Urinary bladder (tissue), 4 donors: Measurements from ENCODE around the gene GPX8. TPM values are rescaled to one million over a fixed set of nuclear protein-coding genes. Genes with fewer than 3 reads are reported as not detected.
A peak's percentile ranks its signal among the peaks of the same experiment; 100 is the strongest.

Experiments used
- DNase-seq: peaks from one replicate; pipeline ENCODE4 v3.0.0-alpha.2; 2015; ENCODE audit errors: extremely low spot score
- H3K27ac ChIP-seq: one replicate; pipeline ENCODE4 v1.5.1; 2013; ENCODE audit warnings: low read depth, mild to moderate bottlenecking, moderate library complexity
- H3K36me3 ChIP-seq: one replicate; pipeline ENCODE4 v1.6.1; 2013; ENCODE audit warnings: mild to moderate bottlenecking, moderate library complexity; ENCODE audit not compliant: insufficient read depth
- H3K4me1 ChIP-seq: one replicate; pipeline ENCODE4 v1.6.1; 2013; ENCODE audit warnings: mild to moderate bottlenecking, moderate library complexity; ENCODE audit not compliant: insufficient read depth
- H3K4me3 ChIP-seq: one replicate; pipeline ENCODE4 v1.5.1; 2013; ENCODE audit warnings: low read depth, low read length
- WGBS: extraction: QIAGEN DNeasy Blood & Tissue Kit; methylation state at CpG from one replicate; pipeline ENCODE4 v1.1.7; 2013; 5-methylcytosine and 5-hydroxymethylcytosine counted together
- polyA plus RNA-seq: library from polyadenylated mRNA; stranded (reverse); fragments of 200-250 nt; gene quantifications from one replicate; pipeline ENCODE4 v1.2.3, GENCODE V29; 2013
- total RNA-seq: library from RNA; depleted of rRNA; stranded (reverse); fragments of >200 nt; gene quantifications from one replicate; pipeline ENCODE4 v1.2.3, GENCODE V29; 2014
- donor health status: healthy with polysubstance abuse.
- donor health status: healthy.

The GPX8 gene, protein sequence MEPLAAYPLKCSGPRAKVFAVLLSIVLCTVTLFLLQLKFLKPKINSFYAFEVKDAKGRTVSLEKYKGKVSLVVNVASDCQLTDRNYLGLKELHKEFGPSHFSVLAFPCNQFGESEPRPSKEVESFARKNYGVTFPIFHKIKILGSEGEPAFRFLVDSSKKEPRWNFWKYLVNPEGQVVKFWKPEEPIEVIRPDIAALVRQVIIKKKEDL
- total RNA-seq (120 TPM), polyA plus RNA-seq (20.5 TPM)

DNA sequence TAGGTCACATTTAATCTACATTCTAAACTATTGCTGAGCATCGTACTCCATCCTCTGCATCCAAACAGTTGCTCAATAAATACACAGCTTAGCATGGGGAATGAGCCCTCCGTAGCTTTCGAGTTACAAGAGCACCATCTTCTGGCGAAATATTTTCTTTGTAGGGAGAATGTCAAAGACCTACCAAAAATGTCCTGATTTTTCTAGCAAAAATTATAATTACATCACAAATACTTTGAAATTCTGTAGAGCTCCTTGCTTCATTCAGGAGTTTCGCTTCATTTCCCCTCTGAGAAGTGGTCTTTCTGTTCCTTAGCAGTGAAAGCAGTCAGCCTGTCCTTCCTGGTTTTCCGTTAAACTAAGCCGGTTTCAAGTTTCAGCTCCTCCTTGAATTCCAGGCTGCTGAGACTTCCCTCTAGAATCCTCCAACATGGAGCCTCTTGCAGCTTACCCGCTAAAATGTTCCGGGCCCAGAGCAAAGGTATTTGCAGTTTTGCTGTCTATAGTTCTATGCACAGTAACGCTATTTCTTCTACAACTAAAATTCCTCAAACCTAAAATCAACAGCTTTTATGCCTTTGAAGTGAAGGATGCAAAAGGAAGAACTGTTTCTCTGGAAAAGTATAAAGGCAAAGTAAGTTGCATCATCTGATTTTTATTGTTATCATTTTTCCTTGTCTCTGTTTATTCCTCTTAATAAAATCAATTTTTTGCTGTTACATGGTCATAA is at the start of gene GPX8:
Gene GPX8 (plus strand): TSS at position 409 of the 730 bp plus-strand sequence. CDS start 22 bp downstream, at position 431.
- WGBS: 3% methylated on average over 10 of the region's 10 CpGs
- Histone ChIP-seq H3K27ac (no peak within 1 kb of the TSS), H3K4me1 (no peaks in the 10 kb centered on the region), H3K4me3 (peak within 1 kb of the TSS; percentile 40), H3K36me3 (no peaks in the 10 kb centered on the region)
- peak; percentile 80 for DNase-seq

DNA sequence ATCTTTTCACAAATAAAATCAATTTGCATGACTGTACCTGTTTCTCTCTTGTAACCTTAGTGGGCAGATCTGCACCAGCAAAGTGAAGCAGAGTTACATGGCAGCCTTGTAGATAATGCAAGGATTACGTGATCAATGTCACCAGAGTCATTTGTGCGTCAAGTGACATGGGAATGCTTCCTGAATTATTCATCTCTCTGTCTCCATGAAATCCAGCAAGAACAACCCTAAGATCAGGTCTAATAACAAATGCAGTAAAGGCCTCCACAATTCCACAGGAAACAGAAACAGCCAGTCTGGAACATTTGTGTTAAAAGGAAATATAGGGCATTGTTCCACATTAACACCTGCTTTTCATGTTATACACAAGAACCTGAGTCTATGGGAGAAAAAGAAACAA is 49.8 kb upstream of the GPX8 start:
- H3K27ac ChIP-seq: no peak overlapping the region
- H3K4me3 ChIP-seq: no peak overlapping the region
- no peaks in the 10 kb centered on the region for H3K36me3 ChIP-seq
- H3K4me1 ChIP-seq: no peaks in the 10 kb centered on the region
- DNase-seq: no peak
- WGBS: 79% methylated on average over 2 of the region's 2 CpGs

DNA sequence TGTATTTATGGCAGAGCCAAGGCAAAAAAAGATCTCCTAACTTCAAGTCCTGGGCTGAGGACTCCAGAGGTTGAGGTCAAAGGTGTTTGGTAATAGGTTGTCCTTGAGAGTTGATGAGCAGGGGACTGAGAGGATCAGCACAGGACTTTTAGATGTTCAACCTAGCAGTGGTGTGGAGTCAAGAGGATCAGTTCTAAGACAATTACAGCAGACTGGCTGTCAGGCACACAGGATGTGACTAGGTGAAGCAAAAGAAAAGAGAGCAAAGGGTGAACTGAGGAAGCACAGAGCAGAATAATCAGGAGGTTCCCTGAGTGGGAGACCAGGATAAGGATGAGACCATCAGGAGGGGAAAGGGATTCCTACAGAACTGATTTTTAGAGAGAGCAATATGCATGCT is 46.6 kb upstream of the GPX8 start:
- H3K4me3 ChIP-seq: no peak overlapping the region
- no peaks in the 10 kb centered on the region for H3K36me3 ChIP-seq
- DNase-seq: no peak
- no peak overlapping the region for H3K27ac ChIP-seq
- H3K4me1 ChIP-seq: no peaks in the 10 kb centered on the region

DNA sequence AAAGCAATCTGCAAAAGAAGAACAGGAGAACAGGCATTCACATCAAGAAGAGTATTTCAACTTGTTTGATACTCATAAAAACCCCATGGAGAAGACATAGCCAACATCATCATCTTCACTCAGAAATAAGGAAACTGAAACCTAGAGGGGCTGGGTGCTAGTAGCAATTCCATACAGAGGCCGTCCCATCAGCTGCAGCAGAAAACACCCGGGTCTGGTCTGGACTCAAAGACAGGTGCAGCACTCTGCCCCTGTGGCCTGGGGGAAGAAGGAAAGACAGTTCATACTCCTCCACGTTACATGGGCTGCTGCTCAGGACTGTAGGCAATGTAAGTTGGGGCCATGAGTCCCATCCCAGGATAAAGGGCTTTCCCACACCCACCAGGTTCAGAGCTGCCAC is 45.9 kb upstream of the GPX8 start:
- Histone ChIP-seq H3K4me3 (no peak overlapping the region), H3K27ac (no peak overlapping the region), H3K36me3 (no peaks in the 10 kb centered on the region), H3K4me1 (no peaks in the 10 kb centered on the region)
- WGBS: 81% methylated on average over 3 of the region's 3 CpGs
- no peak for DNase-seq

DNA sequence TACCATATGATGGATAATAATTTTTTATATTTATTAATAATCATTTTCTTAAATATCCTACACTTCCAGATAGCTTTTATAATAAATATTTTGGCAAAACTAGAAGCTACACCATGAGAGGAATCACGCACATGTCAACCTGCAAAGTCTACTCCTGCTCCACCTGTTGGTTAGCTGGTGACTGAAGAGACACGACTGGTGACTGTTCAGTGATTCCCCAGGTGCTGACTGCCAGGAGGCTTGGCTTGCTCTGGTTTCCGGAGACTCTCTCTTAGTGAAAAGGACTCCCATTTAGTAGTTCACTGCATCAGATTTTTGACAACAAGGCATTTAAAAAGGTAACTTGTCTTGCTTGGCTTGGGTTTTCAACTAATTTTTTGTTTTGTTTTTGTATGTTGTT is 36.6 kb upstream of the GPX8 start:
- Histone ChIP-seq H3K4me1 (no peaks in the 10 kb centered on the region), H3K27ac (no peak overlapping the region), H3K36me3 (no peaks in the 10 kb centered on the region), H3K4me3 (no peak overlapping the region)
- WGBS: 72% methylated on average over 3 of the region's 3 CpGs
- no peak for DNase-seq

DNA sequence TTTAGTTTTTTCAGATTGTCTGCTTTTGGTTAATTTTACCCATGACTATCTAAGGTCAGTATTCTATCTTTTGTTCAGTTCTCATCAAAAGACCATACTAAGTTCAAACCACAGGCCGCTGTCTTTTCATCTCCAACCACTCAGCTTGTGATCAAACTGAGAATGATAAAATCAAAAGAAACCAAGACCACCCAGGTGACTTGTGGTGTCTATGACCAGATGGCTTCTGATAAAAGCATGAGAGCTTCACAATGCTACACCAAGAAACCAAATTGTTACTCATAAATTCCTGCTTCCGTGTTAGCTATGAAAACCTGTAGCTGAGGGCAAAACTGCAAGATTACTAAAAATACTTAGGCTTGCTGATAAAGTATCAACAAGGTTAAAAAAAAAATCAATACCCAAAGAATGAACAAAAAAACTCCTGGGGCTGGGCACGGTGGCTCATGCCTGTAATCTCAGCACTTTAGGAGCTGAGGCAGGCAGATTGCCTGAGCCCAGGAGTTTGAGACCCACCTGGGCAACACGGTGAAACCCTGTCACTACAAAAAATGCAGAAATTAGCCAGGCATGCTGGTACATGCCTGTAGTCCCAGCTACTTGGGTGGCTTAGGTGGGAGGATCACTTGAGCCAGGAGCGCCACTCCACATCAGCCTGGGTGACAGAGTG is 25.8 kb upstream of the GPX8 start:
- H3K27ac ChIP-seq: no peak overlapping the region
- no peaks in the 10 kb centered on the region for H3K4me1 ChIP-seq
- DNase-seq: no peak
- H3K36me3 ChIP-seq: no peaks in the 10 kb centered on the region
- H3K4me3 ChIP-seq: no peak overlapping the region
- 61% methylated on average over 5 of the region's 5 CpGs for WGBS

DNA sequence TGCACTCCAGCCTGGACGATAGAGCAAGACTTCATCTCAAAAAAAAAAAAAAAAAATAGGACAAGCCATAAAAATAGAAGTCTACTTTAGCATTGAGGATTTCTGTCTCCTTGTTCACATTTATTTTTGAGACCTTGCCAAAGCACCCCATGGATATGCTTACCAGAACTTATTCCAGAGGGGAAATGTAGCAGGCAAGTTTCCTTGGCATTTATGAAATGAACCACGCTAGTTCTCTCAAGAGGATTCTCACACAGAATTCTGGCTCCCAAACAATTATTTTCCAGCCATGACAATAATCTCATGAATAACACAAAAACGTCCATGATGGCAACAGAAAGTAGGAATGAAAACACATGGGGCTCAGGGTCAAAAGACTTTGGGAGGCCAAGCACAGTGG is 23.4 kb upstream of the GPX8 start:
- H3K4me1 ChIP-seq: no peaks in the 10 kb centered on the region
- no peak overlapping the region for H3K4me3 ChIP-seq
- 54% methylated on average over 3 of the region's 3 CpGs for WGBS
- no peaks in the 10 kb centered on the region for H3K36me3 ChIP-seq
- DNase-seq: no peak
- H3K27ac ChIP-seq: no peak overlapping the region

DNA sequence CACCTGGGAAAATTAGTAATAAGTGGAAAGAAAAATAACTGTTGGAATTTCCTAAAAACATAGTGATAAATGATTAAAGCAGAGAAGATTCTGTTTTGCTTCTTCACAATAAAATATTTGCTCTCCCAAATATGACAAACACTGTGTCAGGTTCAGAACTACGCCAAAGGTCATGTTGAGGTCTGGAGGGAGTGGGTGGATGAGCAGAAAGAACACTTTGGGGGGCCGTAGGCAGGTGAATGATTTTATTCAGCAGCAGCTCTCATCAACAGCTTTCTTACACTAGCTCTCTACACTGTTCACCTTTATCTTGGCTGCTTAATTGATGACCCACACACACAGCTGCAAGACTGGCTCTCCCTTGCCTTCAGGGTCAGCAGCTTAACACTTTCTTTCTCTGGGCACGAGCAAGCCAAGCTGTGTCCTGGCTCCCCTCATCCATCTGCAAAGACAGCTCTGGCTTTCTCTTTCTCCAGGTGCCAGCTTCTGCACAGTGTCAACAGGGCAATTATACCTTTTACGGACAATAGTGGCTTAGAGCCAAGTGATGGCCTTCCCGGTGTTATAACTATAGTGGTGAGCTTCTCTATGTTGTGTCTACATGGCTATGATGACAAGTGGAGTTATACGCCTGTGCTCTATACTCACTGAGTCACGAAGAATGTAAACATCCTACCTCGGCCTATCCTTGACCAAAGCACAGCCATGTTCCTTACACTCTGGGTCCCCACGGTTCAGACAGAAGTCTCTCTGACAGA is 18.9 kb upstream of the GPX8 start:
- 65% methylated on average over 9 of the region's 9 CpGs for WGBS
- Histone ChIP-seq H3K36me3 (no peaks in the 10 kb centered on the region), H3K4me1 (no peaks in the 10 kb centered on the region), H3K27ac (no peak overlapping the region), H3K4me3 (no peak overlapping the region)
- DNase-seq: no peak

DNA sequence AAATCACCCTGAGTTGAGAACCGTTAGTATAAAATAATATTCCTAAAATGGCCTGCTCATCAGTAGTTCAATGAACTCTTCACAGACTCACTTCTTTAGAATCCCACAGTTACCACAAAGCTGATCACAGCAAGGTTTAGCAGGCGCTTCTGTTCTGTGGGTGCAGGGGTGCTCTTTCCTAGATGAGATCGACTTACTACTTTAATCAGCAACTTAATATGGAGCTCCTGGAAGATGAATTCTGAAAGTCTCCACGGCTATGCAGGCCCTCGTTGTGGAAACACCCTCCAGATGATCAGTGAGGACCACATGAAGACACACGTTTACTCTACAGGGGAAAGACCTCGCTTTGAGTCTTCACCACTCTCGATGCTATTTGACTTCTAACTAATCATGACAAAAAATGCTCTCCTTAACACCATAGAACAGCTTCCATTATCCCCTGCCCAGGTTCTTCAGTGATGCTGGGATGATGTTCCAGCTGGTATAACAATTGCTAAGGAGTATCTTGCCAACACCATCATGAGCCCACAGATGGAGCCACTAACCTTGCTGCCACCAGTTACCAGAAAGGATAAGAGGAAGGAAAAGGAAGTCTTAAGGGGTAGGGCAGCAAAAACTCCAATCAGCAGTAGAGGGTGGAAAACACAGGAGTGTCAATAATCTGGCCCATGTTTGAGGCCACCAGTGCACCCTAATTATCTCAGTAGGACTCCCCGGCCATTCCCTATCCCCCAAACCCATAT is 17.9 kb upstream of the GPX8 start:
- no peak overlapping the region for H3K4me3 ChIP-seq
- H3K4me1 ChIP-seq: no peaks in the 10 kb centered on the region
- no peaks in the 10 kb centered on the region for H3K36me3 ChIP-seq
- 89% methylated on average over 9 of the region's 9 CpGs for WGBS
- no peak overlapping the region for H3K27ac ChIP-seq
- no peak for DNase-seq

DNA sequence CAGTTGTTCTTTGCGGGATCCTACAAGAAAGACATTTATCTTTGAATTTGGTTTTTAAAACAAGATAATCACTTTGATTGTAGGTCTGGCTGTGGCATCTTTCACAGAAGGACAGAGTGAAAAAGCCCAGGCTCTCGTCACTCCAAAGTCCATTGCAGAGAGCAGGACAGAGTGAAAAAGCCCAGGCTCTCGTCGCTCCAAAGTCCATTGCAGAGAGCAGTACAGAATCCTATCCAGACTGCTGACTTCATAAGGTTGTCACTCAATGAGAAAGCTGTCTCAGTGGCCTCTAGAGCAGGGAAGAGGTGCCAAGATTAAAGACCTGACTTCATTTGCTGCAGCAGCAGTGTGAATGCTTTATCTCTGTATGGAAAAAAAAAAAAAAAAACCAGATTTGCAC is 16.3 kb upstream of the GPX8 start:
- Histone ChIP-seq H3K4me3 (no peak overlapping the region), H3K4me1 (no peaks in the 10 kb centered on the region), H3K36me3 (no peaks in the 10 kb centered on the region), H3K27ac (no peak overlapping the region)
- WGBS: 49% methylated on average over 4 of the region's 4 CpGs
- no peak for DNase-seq

DNA sequence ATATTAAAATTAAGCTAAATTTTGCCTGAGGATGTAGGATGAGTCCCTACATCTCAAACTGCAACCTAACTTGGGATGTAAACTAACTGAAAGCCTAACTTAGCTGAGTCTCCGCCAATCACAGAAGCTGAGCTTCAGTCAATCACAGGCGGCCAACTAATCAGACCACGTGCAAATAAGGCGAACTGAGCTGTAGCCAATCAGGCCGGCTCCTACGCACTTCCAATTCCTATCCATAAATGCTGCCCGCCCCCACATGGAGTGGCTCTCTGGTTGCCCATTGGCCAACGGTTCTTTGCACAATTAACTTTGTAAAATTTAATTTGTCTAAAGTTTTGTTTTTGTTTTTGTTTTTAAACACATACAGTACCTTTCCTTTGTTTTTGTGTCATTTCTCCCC is 13.9 kb upstream of the GPX8 start:
- no peaks in the 10 kb centered on the region for H3K36me3 ChIP-seq
- no peak for DNase-seq
- H3K27ac ChIP-seq: no peak overlapping the region
- WGBS: 83% methylated on average over 8 of the region's 8 CpGs
- no peak overlapping the region for H3K4me3 ChIP-seq
- H3K4me1 ChIP-seq: no peaks in the 10 kb centered on the region

DNA sequence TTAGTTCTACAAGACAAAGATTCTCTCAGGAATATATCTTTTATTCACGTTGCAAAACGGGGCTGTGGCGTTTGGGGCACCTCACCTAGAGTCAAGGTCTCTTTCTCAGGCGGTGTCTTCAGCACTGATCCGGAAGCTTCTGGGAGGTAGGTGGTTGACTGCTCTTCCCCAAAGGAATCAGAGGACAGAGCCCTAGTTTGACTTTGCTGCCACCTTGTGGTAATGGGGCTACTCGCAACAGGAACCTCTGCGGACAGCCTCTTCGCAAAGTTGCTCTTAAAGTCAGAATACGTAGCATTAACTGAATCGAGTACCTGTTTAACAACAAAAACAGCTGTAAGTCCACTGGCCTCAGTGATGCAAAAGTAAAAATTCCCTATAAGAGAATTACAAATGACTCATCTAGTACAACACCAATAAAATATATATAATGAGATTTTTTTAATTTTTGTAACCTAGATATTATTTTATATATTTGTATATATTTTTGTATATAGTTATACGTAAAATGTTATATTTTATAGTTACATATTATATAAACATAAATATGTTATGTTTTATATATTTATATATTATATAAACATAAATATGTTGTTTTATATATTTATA is 13.3 kb upstream of the GPX8 start:
- DNase-seq: peak; percentile 70
- Histone ChIP-seq H3K4me1 (no peaks in the 10 kb centered on the region), H3K36me3 (no peaks in the 10 kb centered on the region), H3K27ac (no peak overlapping the region), H3K4me3 (no peak overlapping the region)
- WGBS: 6% methylated on average over 11 of the region's 11 CpGs

DNA sequence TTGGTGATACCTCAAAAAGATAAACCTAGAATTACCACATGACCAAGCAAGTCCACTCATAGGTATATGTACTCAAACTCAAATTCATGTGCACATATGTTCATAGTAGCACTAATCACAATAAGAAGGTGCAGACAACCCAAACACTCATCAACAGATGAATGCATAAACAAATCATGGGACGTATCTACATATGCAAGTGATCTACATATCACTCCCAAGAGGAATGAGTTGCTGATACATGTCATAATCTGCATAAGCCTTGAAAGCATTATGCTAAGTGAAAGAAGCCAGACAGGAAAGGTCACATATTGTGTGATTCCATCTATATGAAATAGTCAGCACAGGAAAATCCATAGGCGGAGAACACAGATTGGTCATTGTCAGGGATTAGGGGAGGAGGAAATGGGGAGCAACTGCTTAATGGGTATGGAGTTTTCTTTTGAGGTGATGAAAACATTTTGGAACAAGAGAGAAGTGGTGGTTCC is 10.6 kb upstream of the GPX8 start:
- no peak overlapping the region for H3K4me3 ChIP-seq
- H3K36me3 ChIP-seq: no peaks in the 10 kb centered on the region
- H3K4me1 ChIP-seq: no peaks in the 10 kb centered on the region
- H3K27ac ChIP-seq: no peak overlapping the region
- no peak for DNase-seq
- WGBS: 36% methylated on average over 2 of the region's 2 CpGs
